Ecto neural progenitor cell (in vitro differentiated cells): ENCODE results near the gene GREM2.

Experiments used
- DNase-seq: peaks from one replicate; pipeline ENCODE4 v3.0.0-alpha.2; 2018; ENCODE audit warnings: low spot score

GREM2 gene

GRCh38 chr1:240499012-240499411, 112.9 kb downstream of the GREM2 start:
- no peak for DNase-seq

- peak; percentile 46 for DNase-seq
These were observed 113.6 kb downstream of the GREM2 start for GRCh38 chr1:240498335-240498734.

- no peak for DNase-seq
These were observed 114.0 kb downstream of the GREM2 start for GRCh38 chr1:240497908-240498307.

- DNase-seq = no peak
These were observed 115.0 kb downstream of the GREM2 start for GRCh38 chr1:240496941-240497340.

GRCh38 chr1:240496356-240496755, 115.6 kb downstream of the GREM2 start:
- no peak for DNase-seq

GRCh38 chr1:240495601-240496000, 116.4 kb downstream of the GREM2 start:
- DNase-seq = no peak

GRCh38 chr1:240492832-240493440, 119.0 kb downstream of the GREM2 start:
- DNase-seq = peak; percentile 79

- DNase-seq = no peak
These were observed 120.2 kb downstream of the GREM2 start for GRCh38 chr1:240491796-240492195.

GRCh38 chr1:240491156-240491555, 120.8 kb downstream of the GREM2 start:
- DNase-seq = no peak

- no peak for DNase-seq
These were observed 124.5 kb downstream of the GREM2 start for GRCh38 chr1:240487493-240487892.

GRCh38 chr1:240486611-240487010, 125.3 kb downstream of the GREM2 start:
- no peak for DNase-seq

- no peak for DNase-seq
These were observed 127.0 kb downstream of the GREM2 start for GRCh38 chr1:240484804-240485443.

- no peak for DNase-seq
These were observed 133.4 kb downstream of the GREM2 start for GRCh38 chr1:240478536-240478935.

GRCh38 chr1:240475832-240476231, 136.1 kb downstream of the GREM2 start:
- no peak for DNase-seq

GRCh38 chr1:240474133-240474614, 137.8 kb downstream of the GREM2 start:
- no peak for DNase-seq

- DNase-seq = no peak
These were observed 143.3 kb downstream of the GREM2 start for GRCh38 chr1:240468656-240469055.

- DNase-seq = no peak
These were observed 144.1 kb downstream of the GREM2 start for GRCh38 chr1:240467895-240468294.

- DNase-seq = no peak
These were observed 145.4 kb downstream of the GREM2 start for GRCh38 chr1:240466509-240466908.

GRCh38 chr1:240465531-240465940, 146.4 kb downstream of the GREM2 start:
- DNase-seq = no peak

- no peak for DNase-seq
These were observed 147.9 kb downstream of the GREM2 start for GRCh38 chr1:240464099-240464498.

GRCh38 chr1:240462766-240463395, 149.1 kb downstream of the GREM2 start:
- no peak for DNase-seq

GRCh38 chr1:240462277-240462676, 149.7 kb downstream of the GREM2 start:
- no peak for DNase-seq

- no peak for DNase-seq
These were observed 154.8 kb downstream of the GREM2 start for GRCh38 chr1:240457203-240457602.
